NB4 (cell line): ENCODE results near the gene KRTAP10-5.

Source experiments
- POLR2A ChIP-seq: IDR thresholded peaks from 2 replicates; pipeline ENCODE4 v1.6.1; 2011; ENCODE audit warnings: mild to moderate bottlenecking; ENCODE audit not compliant: insufficient read length; ENCODE audit errors: extremely low read depth
- TF ChIP-seq, protein P1 (sequence below): IDR thresholded peaks from one replicate; pipeline ENCODE4 v1.5.1; 2012; ENCODE audit warnings: low read depth, low read length

DNA sequence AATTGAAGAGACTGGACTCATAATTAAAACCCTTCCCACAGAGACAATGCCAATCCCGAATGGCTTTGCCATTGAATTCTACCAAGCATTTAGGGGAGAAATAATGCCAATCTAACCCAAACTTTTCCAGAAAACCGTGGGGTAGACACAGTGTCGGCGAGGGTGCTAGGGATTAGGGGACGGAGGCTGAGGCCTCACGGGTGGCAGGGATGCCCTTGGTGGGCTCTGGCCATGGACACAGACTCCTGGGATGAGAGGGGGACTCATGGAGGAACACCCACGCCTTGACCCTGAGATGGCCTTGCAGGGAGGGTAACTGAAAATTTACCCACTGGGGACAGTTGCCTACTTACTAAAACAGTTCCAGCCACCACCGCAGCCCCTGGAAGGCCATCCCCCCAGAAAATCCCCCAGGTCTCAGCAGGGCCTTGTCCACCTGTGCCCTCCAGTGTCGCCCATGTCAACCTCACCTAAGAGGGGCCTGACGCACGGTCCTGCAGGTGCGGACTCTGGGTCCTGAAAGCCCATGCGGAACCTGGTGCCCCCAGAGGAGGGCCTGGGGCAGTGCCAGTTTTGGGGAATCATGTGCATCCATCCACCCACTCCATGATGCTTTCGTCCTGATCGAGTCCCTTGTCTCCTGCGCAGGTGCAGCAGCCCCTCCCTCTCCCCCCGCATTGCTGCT is 1.9 kb downstream of the KRTAP10-5 start:
- no peak for TF ChIP-seq POLR2A
- TF ChIP-seq, protein P1, sequence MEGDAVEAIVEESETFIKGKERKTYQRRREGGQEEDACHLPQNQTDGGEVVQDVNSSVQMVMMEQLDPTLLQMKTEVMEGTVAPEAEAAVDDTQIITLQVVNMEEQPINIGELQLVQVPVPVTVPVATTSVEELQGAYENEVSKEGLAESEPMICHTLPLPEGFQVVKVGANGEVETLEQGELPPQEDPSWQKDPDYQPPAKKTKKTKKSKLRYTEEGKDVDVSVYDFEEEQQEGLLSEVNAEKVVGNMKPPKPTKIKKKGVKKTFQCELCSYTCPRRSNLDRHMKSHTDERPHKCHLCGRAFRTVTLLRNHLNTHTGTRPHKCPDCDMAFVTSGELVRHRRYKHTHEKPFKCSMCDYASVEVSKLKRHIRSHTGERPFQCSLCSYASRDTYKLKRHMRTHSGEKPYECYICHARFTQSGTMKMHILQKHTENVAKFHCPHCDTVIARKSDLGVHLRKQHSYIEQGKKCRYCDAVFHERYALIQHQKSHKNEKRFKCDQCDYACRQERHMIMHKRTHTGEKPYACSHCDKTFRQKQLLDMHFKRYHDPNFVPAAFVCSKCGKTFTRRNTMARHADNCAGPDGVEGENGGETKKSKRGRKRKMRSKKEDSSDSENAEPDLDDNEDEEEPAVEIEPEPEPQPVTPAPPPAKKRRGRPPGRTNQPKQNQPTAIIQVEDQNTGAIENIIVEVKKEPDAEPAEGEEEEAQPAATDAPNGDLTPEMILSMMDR, result no peak
